Measurements from ENCODE around the gene SOX11. TPM values are rescaled to one million over a fixed set of nuclear protein-coding genes. Genes with fewer than 3 reads are reported as not detected.

SOX11 gene
- total and polyA plus RNA-seq, 2 of the 8 experiments (the other 6 are each of a cell fraction or from before 2014, with no cell fraction given), result 9.0 to 55.6 TPM

- Histone ChIP-seq H3K4me1 (replicated peaks in 1 of 4; ENCODE audit: control insufficient read depth in 3 of 4, insufficient read depth in 4 of 4, low read length in 3 of 4) (peaks cover 0 to 7% (median 3%) of the 10 kb centered on the region in 4 experiments; a peak in 5 of 7 replicates), H3K4me2 (ENCODE audit: insufficient read depth in 1 of 2, low read depth in 2 of 2, low read length in 2 of 2) (no peak overlapping the region), H3K9ac (replicated peaks in 1 of 4; ENCODE audit: extremely low read depth in 1 of 4, low read depth in 3 of 4, low read length in 3 of 4) (no peak overlapping the region), H2AK5ac (ENCODE audit: low read depth, low read length) (0 out of 2 replicates have a peak overlapping the region, but pooled peaks have one; percentile 49), H3K9me3 (ENCODE audit: insufficient read depth in 2 of 2, low read depth in 1 of 2, low read length in 1 of 2) (no peaks in the 10 kb centered on the region), H4K91ac (replicated peaks; ENCODE audit: insufficient read length, low read length) (no peak overlapping the region), H3K27me3 (replicated peaks in 1 of 4; ENCODE audit: control insufficient read depth in 3 of 4, extremely low read depth in 1 of 4, insufficient read depth in 3 of 4, low read length in 3 of 4) (no peaks in the 10 kb centered on the region), H3K79me2 (ENCODE audit: control insufficient read depth in 1 of 2, insufficient read depth in 2 of 2, low read length in 2 of 2) (no peaks in the 10 kb centered on the region), H2BK12ac (ENCODE audit: low read depth, low read length) (no peak overlapping the region), H2BK20ac (ENCODE audit: low read length) (no peak overlapping the region), H3K23ac (ENCODE audit: insufficient read length) (no peak overlapping the region), H3K4me3 (ENCODE audit: extremely low read depth in 1 of 4, insufficient read depth in 2 of 4, low read depth in 3 of 4, low read length in 4 of 4) (no peak overlapping the region), H3K79me1 (ENCODE audit: low read depth, low read length) (no peaks in the 10 kb centered on the region), H3K27ac (ENCODE audit: low read depth, low read length) (no peak overlapping the region), H4K5ac (ENCODE audit: insufficient read length, low read depth, low read length) (no peak overlapping the region), H3K4ac (replicated peaks; ENCODE audit: insufficient read length, low read depth, low read length) (no peak overlapping the region), H2BK15ac (ENCODE audit: low read length) (no peak overlapping the region), H3K18ac (ENCODE audit: extremely low read depth, low read length) (no peak overlapping the region), H2BK120ac (replicated peaks; ENCODE audit: low read depth, low read length) (no peak overlapping the region), H4K8ac (ENCODE audit: extremely low read depth, insufficient read depth, low read length) (no peak overlapping the region), H2BK5ac (ENCODE audit: low read depth, low read length) (no peak overlapping the region), H4K20me1 (replicated peaks in 1 of 2; ENCODE audit: control insufficient read depth in 1 of 2, insufficient read depth in 2 of 2, low read length in 2 of 2) (no peaks in the 10 kb centered on the region), H3K36me3 (ENCODE audit: control insufficient read depth in 2 of 4, insufficient read depth in 4 of 4, low read length in 3 of 4) (no peaks in the 10 kb centered on the region; a peak in 1 of 8 replicates), H3K56ac (replicated peaks; ENCODE audit: insufficient read length, low read depth, low read length) (no peak overlapping the region), H3K23me2 (ENCODE audit: low read depth, low read length) (no peaks in the 10 kb centered on the region), H2AFZ (ENCODE audit: low read length) (no peak overlapping the region), H3K14ac (ENCODE audit: insufficient read length) (no peak overlapping the region)
- ChIA-PET CTCF (ENCODE audit: partially characterized antibody) (no interaction called here), POLR2A (ENCODE audit: partially characterized antibody) (interaction anchor here (1.0 to 1.3 kb wide), 3 partner anchors 10 to 21 kb away, joined by 3 to 4 read pairs (median 3); no protein-coding TSS in a partner anchor)
- no peak for DNase-seq (ENCODE audit: low read depth in 1 of 2, low spot score in 2 of 2)
- WGBS, 2 experiments (ENCODE audit: extremely low coverage in 1 of 2, insufficient coverage in 1 of 2, insufficient read length in 1 of 2, insufficient replicate concordance in 2 of 2, low coverage in 1 of 2, low lambda C conversion rate in 2 of 2, missing lambda C conversion rate in 1 of 2), result 91% methylated on average over 38 of the region's 56 CpGs; no CpG with 5 or more reads in 1 of the 2 experiments
- FAIRE-seq, result no peak
- TF ChIP-seq KDM4A (IDR thresholded peaks at IDR 0.05; ENCODE audit: low read depth, low read length, severe bottlenecking) (no peak), YY1 (IDR thresholded peaks at IDR 0.05; ENCODE audit: low read depth, low read length) (no peak), SAP30 (IDR thresholded peaks at IDR 0.05; ENCODE audit: insufficient read depth, insufficient replicate concordance, low read length) (no peak), SRF (IDR thresholded peaks at IDR 0.05; ENCODE audit: low read depth, low read length) (no peak), SP2 (IDR thresholded peaks at IDR 0.05; ENCODE audit: low read length) (no peak), MAFK (IDR thresholded peaks at IDR 0.05; ENCODE audit: low read depth, low read length) (no peak), MAX (IDR thresholded peaks at IDR 0.05) (peak; percentile 28; the same call in 1 of the 2 replicates), SIN3A (conservative IDR thresholded peaks at IDR 0.05 in 1 of 2, IDR thresholded peaks at IDR 0.05 in 1 of 2; ENCODE audit: low read depth in 1 of 2, low read length in 2 of 2) (no peak), SP1 (IDR thresholded peaks at IDR 0.05; ENCODE audit: low read depth, low read length) (no peak), SIRT6 (IDR thresholded peaks at IDR 0.05; ENCODE audit: low read length) (no peak), RNF2 (IDR thresholded peaks at IDR 0.05; ENCODE audit: borderline replicate concordance, low read depth, low read length, missing control alignments, poor library complexity, severe bottlenecking) (no peak)
Measured at GRCh38 chr2:5706717-5707455, 14.7 kb downstream of the SOX11 start.
